Spleen (tissue), 7 donors: Measurements from ENCODE around the gene AGAP5.
"Not testable (repeated sequence)": the region's sequence is repeated elsewhere in the genome, so short reads cannot be mapped to it uniquely, and the experiment has no call there.

Experiments
- CTCF ChIP-seq, 11 experiments: fragments of 200-600 bp in 7 of 11; fragments of 450-650 bp in 4 of 11; sonication (generic) in 4 of 11; IDR thresholded peaks in 8 of 11; conservative IDR thresholded peaks in 3 of 11; 1 replicate in 7 of 11; 2 replicates in 4 of 11; pipeline versions ENCODE4 v1.4.0 to v1.8.0; 2016 to 2021; ENCODE audit warnings: antibody characterized with exemption in 11 of 11, inconsistent platforms in 4 of 11, mild to moderate bottlenecking in 1 of 11
- POLR2A ChIP-seq, 3 donors: fragments of 450-650 bp; IDR thresholded peaks; one replicate each; pipeline ENCODE4 v1.5.1; 2017; ENCODE audit warnings: antibody characterized with exemption in 3 of 3, mild to moderate bottlenecking in 1 of 3
- donor health status: DM: no; HTN: no; CAD: no; lungs with moderate emphysema.
- donor health status: DM: no; HTN: no; CAD: no.
- donor health status: DM: no; HTN: no; CAD: no.

DNA sequence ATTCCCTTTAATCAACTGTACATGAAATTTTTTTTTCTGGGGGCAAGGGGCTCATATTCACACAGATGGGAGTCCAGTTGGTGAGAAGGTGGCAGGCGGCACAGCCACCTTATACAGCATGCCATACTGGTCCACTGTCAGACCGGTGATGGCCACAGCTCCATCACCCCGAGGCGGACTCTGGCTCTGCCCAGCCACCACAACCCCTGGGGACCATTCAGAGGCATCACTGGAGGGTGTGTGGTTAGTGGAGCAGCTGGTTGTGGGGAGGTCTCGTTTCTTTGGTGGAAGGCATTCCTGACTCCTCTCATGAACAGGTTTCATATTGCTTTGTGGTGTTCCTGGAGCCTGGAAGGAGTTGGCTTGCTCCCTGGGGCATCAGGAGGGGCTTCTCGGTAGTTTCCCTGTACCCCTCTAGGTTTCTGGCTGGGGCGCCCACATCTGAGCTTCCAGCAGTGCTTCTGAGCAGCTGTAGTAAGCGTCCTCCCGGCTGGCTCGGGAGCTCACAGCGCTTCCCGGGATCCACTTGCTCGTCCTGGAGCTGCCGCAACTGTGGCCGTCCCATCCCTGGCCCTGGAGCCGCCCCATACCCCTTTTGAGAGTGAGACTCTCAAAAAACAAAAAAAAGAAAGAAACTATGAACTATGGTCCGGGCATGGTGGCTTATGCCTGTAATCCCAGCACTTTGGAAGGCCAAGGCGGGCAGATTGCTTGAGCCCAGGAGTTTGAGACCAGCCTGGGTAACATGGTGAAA lies 42.8 kb upstream of the AGAP5 start:
- TF ChIP-seq CTCF (IDR thresholded peaks at IDR 0.05 in 8 of 11, conservative IDR thresholded peaks at IDR 0.05 in 3 of 11); POLR2A (IDR thresholded peaks at IDR 0.05): not testable (repeated sequence)
